HG02938 (cell line): Measurements from ENCODE around the gene FGF4.

Experiments
- ATAC-seq: cut with Tn5 transposase; IDR thresholded peaks from one replicate; pipeline ENCODE4 v1.9.1; 2021; ENCODE audit warnings: mild to moderate bottlenecking, moderate library complexity; ENCODE audit not compliant: unreplicated experiment

FGF4 gene

GRCh38 chr11:69729252-69729651 lies 45.9 kb downstream of the FGF4 start:
- no peak for ATAC-seq

DNA sequence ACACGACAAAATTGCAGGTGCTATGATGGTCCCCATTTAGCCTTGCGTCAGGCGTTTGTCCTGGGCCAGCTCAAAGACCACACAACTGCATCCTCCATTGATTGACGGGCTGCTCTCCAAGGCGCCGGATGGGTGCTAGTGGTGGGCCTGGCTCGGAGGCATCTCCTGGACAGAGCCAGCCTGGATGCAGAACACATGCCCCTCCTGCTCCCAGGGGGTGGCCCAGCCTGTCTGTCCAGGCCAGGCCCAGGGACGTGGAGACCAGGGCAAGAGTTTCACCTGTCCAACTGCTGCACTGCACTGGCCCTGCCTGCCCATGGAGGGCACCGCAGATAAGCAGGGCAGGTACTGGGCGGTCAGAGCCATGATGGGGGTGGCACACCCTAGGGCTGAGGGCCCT lies 47.9 kb downstream of the FGF4 start:
- ATAC-seq: no peak

GRCh38 chr11:69726481-69726880 lies 48.7 kb downstream of the FGF4 start:
- no peak for ATAC-seq

- no peak for ATAC-seq
Measured at GRCh38 chr11:69726019-69726418, 49.1 kb downstream of the FGF4 start.

- no peak for ATAC-seq
Measured at GRCh38 chr11:69721745-69722144, 53.4 kb downstream of the FGF4 start.

- no peak for ATAC-seq
Measured at GRCh38 chr11:69721106-69721505, 54.0 kb downstream of the FGF4 start.
